H1 (cell line): ENCODE data around the gene LCLAT1. TPM values are rescaled to one million over a fixed set of nuclear protein-coding genes. Genes with fewer than 3 reads are reported as not detected.
A peak's percentile ranks its signal among the peaks of the same experiment; 100 is the strongest.

Experiments used
- CTCF ChIA-PET: fragments of 300-600 bp; sonication (Branson Sonifier 250); formaldehyde crosslinking; loops from one replicate; lab custom pipeline; 2021; ENCODE audit not compliant: partially characterized antibody; lab: Charles Lee
- POLR2A ChIA-PET: fragments of 300-600 bp; sonication (Branson Sonifier 250); formaldehyde crosslinking; loops from one replicate; lab custom pipeline; 2021; ENCODE audit warnings: inconsistent platforms; ENCODE audit not compliant: partially characterized antibody; lab: Charles Lee
- DNase-seq, 2 experiments: peaks; one replicate each; pipeline versions ENCODE4 v3.0.0 to v3.0.0-alpha.2; 2010 to 2022; ENCODE audit warnings: low spot score in 2 of 2, low read depth in 1 of 2, mixed read lengths in 1 of 2
- FAIRE-seq: peaks from 2 replicates; lab custom pipeline; 2011; peaks lifted over from hg19 to GRCh38; lab: Jason Lieb, UNC
- H2AFZ ChIP-seq: 2 replicates; pipeline ENCODE4 v1.8.1; 2012; ENCODE audit warnings: low read length, inconsistent platforms
- H2AK5ac ChIP-seq: 2 replicates; pipeline ENCODE4 v1.6.1; 2013; ENCODE audit warnings: low read depth, low read length
- H2BK120ac ChIP-seq: replicated peaks from 2 replicates; pipeline ENCODE3; 2013; ENCODE audit warnings: low read depth, low read length, inconsistent platforms
- H2BK12ac ChIP-seq: 2 replicates; pipeline ENCODE4 v1.6.1; 2013; ENCODE audit warnings: low read depth, low read length
- H2BK15ac ChIP-seq: 2 replicates; pipeline ENCODE4 v1.6.1; 2013; ENCODE audit warnings: low read length
- H2BK20ac ChIP-seq: 2 replicates; pipeline ENCODE4 v1.6.1; 2013; ENCODE audit warnings: low read length
- H2BK5ac ChIP-seq: 2 replicates; pipeline ENCODE4 v1.6.1; 2013; ENCODE audit warnings: low read depth, low read length
- H3K14ac ChIP-seq: 2 replicates; pipeline ENCODE4 v1.6.1; 2013; ENCODE audit warnings: inconsistent platforms; ENCODE audit not compliant: insufficient read length
- H3K18ac ChIP-seq: 2 replicates; pipeline ENCODE4 v1.6.1; 2013; ENCODE audit warnings: low read length; ENCODE audit errors: extremely low read depth
- H3K23ac ChIP-seq: 2 replicates; pipeline ENCODE4 v1.6.1; 2013; ENCODE audit warnings: inconsistent platforms; ENCODE audit not compliant: insufficient read length
- H3K23me2 ChIP-seq: 2 replicates; pipeline ENCODE4 v1.6.1; 2013; ENCODE audit warnings: low read depth, low read length
- H3K27ac ChIP-seq: 2 replicates; pipeline ENCODE4 v1.6.1; 2011; ENCODE audit warnings: low read depth, low read length, inconsistent platforms
- H3K27me3 ChIP-seq, 4 experiments: replicated peaks in 1 of 4; 1 replicate in 1 of 4; 2 replicates in 3 of 4; pipeline versions ENCODE4 v1.6.1 to v1.8.1; 2011 to 2013; ENCODE audit warnings: low read length in 3 of 4, mild to moderate bottlenecking in 3 of 4, inconsistent platforms in 2 of 4, mixed read lengths in 2 of 4, moderate library complexity in 1 of 4; ENCODE audit not compliant: control insufficient read depth in 3 of 4, insufficient read depth in 3 of 4; ENCODE audit errors: extremely low read depth in 1 of 4
- H3K36me3 ChIP-seq, 4 experiments: 2 replicates each; pipeline versions ENCODE4 v1.6.1 to v1.8.1; 2011 to 2013; ENCODE audit warnings: mild to moderate bottlenecking in 4 of 4, low read length in 3 of 4, moderate library complexity in 2 of 4, control low read depth in 1 of 4, inconsistent platforms in 1 of 4; ENCODE audit not compliant: insufficient read depth in 4 of 4, control insufficient read depth in 2 of 4
- H3K4ac ChIP-seq: replicated peaks from 2 replicates; pipeline ENCODE3; 2013; ENCODE audit warnings: low read length, low read depth, mixed read lengths, inconsistent platforms; ENCODE audit not compliant: insufficient read length
- H3K4me1 ChIP-seq, 4 experiments: replicated peaks in 1 of 4; 1 replicate in 1 of 4; 2 replicates in 3 of 4; pipeline versions ENCODE4 v1.6.1 to v1.8.1; 2011 to 2013; ENCODE audit warnings: low read length in 3 of 4, inconsistent platforms in 2 of 4, mixed read lengths in 1 of 4; ENCODE audit not compliant: insufficient read depth in 4 of 4, control insufficient read depth in 3 of 4
- H3K4me2 ChIP-seq, 2 experiments: 2 replicates each; pipeline versions ENCODE4 v1.6.1 to v1.8.1; 2011 to 2013; ENCODE audit warnings: low read depth in 2 of 2, low read length in 2 of 2, control low read depth in 1 of 2, inconsistent platforms in 1 of 2, mild to moderate bottlenecking in 1 of 2; ENCODE audit not compliant: insufficient read depth in 1 of 2
- H3K4me3 ChIP-seq, 4 experiments: fragments of 200-600, 300-600 bp in 1 of 4; sonication (generic), shearing (Covaris generic), sonication (Bioruptor Twin) in 1 of 4; 2 replicates each; pipeline versions ENCODE4 v1.5.1 to v1.8.1; 2011 to 2016; ENCODE audit warnings: low read length in 4 of 4, low read depth in 3 of 4, control low read depth in 2 of 4, inconsistent platforms in 2 of 4, mild to moderate bottlenecking in 2 of 4, mixed read lengths in 1 of 4, moderate library complexity in 1 of 4; ENCODE audit not compliant: insufficient read depth in 2 of 4; ENCODE audit errors: extremely low read depth in 1 of 4
- H3K56ac ChIP-seq: replicated peaks from 2 replicates; pipeline ENCODE3; 2013; ENCODE audit warnings: low read depth, mild to moderate bottlenecking, mixed read lengths, low read length, inconsistent platforms; ENCODE audit not compliant: insufficient read length
- H3K79me1 ChIP-seq: 2 replicates; pipeline ENCODE4 v1.6.1; 2013; ENCODE audit warnings: low read depth, low read length, control low read depth
- H3K79me2 ChIP-seq, 2 experiments: 2 replicates each; pipeline versions ENCODE4 v1.6.1 to v1.8.1; 2012 to 2013; ENCODE audit warnings: low read length in 2 of 2, mild to moderate bottlenecking in 2 of 2, inconsistent platforms in 1 of 2; ENCODE audit not compliant: insufficient read depth in 2 of 2, control insufficient read depth in 1 of 2
- H3K9ac ChIP-seq, 4 experiments: replicated peaks in 1 of 4; 1 replicate in 1 of 4; 2 replicates in 3 of 4; pipeline versions ENCODE4 v1.6.1 to v1.8.1; 2011 to 2013; ENCODE audit warnings: low read depth in 3 of 4, low read length in 3 of 4, control low read depth in 2 of 4, mild to moderate bottlenecking in 2 of 4, moderate library complexity in 2 of 4, inconsistent platforms in 1 of 4; ENCODE audit errors: extremely low read depth in 1 of 4
- H3K9me3 ChIP-seq, 2 experiments: 2 replicates each; pipeline versions ENCODE4 v1.6.1 to v1.8.1; 2012 to 2013; ENCODE audit warnings: mild to moderate bottlenecking in 2 of 2, moderate library complexity in 2 of 2, control low read depth in 1 of 2, inconsistent platforms in 1 of 2, low read depth in 1 of 2, low read length in 1 of 2, mixed read lengths in 1 of 2; ENCODE audit not compliant: insufficient read depth in 2 of 2
- H4K20me1 ChIP-seq, 2 experiments: replicated peaks in 1 of 2; 2 replicates each; pipeline versions ENCODE3 to v1.8.1; 2011 to 2013; ENCODE audit warnings: inconsistent platforms in 2 of 2, low read length in 2 of 2, mild to moderate bottlenecking in 1 of 2; ENCODE audit not compliant: insufficient read depth in 2 of 2, control insufficient read depth in 1 of 2
- H4K5ac ChIP-seq: 2 replicates; pipeline ENCODE4 v1.6.1; 2013; ENCODE audit warnings: low read length, low read depth, mixed read lengths, inconsistent platforms; ENCODE audit not compliant: insufficient read length
- H4K8ac ChIP-seq: 2 replicates; pipeline ENCODE4 v1.8.0; 2013; ENCODE audit warnings: mild to moderate bottlenecking, moderate library complexity, low read length, inconsistent platforms; ENCODE audit not compliant: insufficient read depth; ENCODE audit errors: extremely low read depth
- H4K91ac ChIP-seq: replicated peaks from 2 replicates; pipeline ENCODE3; 2013; ENCODE audit warnings: low read length, mixed read lengths, inconsistent platforms; ENCODE audit not compliant: insufficient read length
- BACH1 ChIP-seq: IDR thresholded peaks from 2 replicates; pipeline ENCODE4 v1.6.1; 2012; ENCODE audit warnings: low read length, improper control_type of control experiment
- JUN ChIP-seq: IDR thresholded peaks from 2 replicates; pipeline ENCODE4 v1.6.1; 2011; ENCODE audit warnings: low read depth, mild to moderate bottlenecking, improper control_type of control experiment, low read length
- PHF8 ChIP-seq: fragments of 200-600 bp; sonication (generic); conservative IDR thresholded peaks from 2 replicates; pipeline ENCODE4 v1.7.1; 2012; ENCODE audit warnings: low read depth, mild to moderate bottlenecking, inconsistent platforms, low read length, moderate library complexity
- RXRA ChIP-seq: IDR thresholded peaks from 2 replicates; pipeline ENCODE4 v1.6.1; 2011; ENCODE audit warnings: low read depth, mild to moderate bottlenecking, low read length, moderate library complexity; ENCODE audit not compliant: insufficient read depth
- SUZ12 ChIP-seq: fragments of 200-600 bp; sonication (generic); IDR thresholded peaks from 2 replicates; pipeline ENCODE4 v1.6.1; 2012; ENCODE audit warnings: mild to moderate bottlenecking, inconsistent platforms, low read length, moderate library complexity, mixed read lengths
- WGBS, 2 experiments: shearing (Covaris generic) in 1 of 2; methylation state at CpG; one replicate each; pipeline versions ENCODE4 v1.1.6 to v1.1.7; 2013 to 2015; ENCODE audit warnings: low lambda C conversion rate in 2 of 2, mixed read lengths in 2 of 2, inconsistent platforms in 1 of 2, low coverage in 1 of 2, missing lambda C conversion rate in 1 of 2; ENCODE audit not compliant: insufficient replicate concordance in 2 of 2, insufficient coverage in 1 of 2, insufficient read length in 1 of 2; ENCODE audit errors: extremely low coverage in 1 of 2, missing lambda C conversion rate in 1 of 2; 5-methylcytosine and 5-hydroxymethylcytosine counted together
- polyA plus RNA-seq, 7 experiments: library from polyadenylated mRNA; depleted of rRNA in 3 of 7; stranded (reverse) in 5 of 7; unstranded in 2 of 7; fragments of >200 nt in 5 of 7; fragments of 200-250 nt in 2 of 7; gene quantifications; 1 replicate in 5 of 7; 2 replicates in 1 of 7; 4 replicates in 1 of 7; pipeline versions ENCODE4 v1.2.1 to v1.2.3, GENCODE V29; 2011 to 2013; ENCODE audit warnings: missing spikeins in 2 of 7, mixed read lengths in 2 of 7
- total RNA-seq: library from RNA; stranded (reverse); fragmentation: NEBNext Ultra II Directional; extraction: Animal tissue kit (Norgen Biotek cat#: 25700); gene quantifications from 2 replicates; pipeline ENCODE4 v1.2.1, GENCODE V29; 2021

LCLAT1 gene
- total and polyA plus RNA-seq, 2 of the 8 experiments (the other 6 are each of a cell fraction or from before 2014, with no cell fraction given): 7.6 to 22.0 TPM

GRCh38 chr2:30403592-30404312 is 43.3 kb upstream of the LCLAT1 start:
- no peak overlapping the region for H2BK15ac ChIP-seq
- peaks cover 0 to 5% (median 0%) of the 10 kb centered on the region in 4 experiments; a peak in 2 of 7 replicates for H3K27me3 ChIP-seq
- H3K27ac ChIP-seq: no peak overlapping the region
- H3K9ac ChIP-seq: no peak overlapping the region
- no peak overlapping the region for H4K5ac ChIP-seq
- H2AFZ ChIP-seq: peak overlapping the region; percentile 64; the same call in 1 of the 2 replicates
- 89% methylated on average over 7 of the region's 7 CpGs; no CpG with 5 or more reads in 1 of the 2 experiments for WGBS, 2 experiments
- H3K23ac ChIP-seq: no peak overlapping the region
- H2AK5ac ChIP-seq: no peak overlapping the region
- FAIRE-seq (no peak), DNase-seq (no peak)
- H3K79me1 ChIP-seq: no peaks in the 10 kb centered on the region
- ChIA-PET CTCF (interaction anchor here (0.7 to 1.5 kb wide), 3 partner anchors 96 to 308 kb away, joined by 3 to 5 read pairs (median 4); no protein-coding TSS in a partner anchor), POLR2A (no interaction called here)
- no peaks in the 10 kb centered on the region for H3K9me3 ChIP-seq
- H3K4ac ChIP-seq: no peak overlapping the region
- TF ChIP-seq RXRA (no peak), JUN (no peak), SUZ12 (no peak), PHF8 (no peak), BACH1 (no peak)
- no peaks in the 10 kb centered on the region for H3K36me3 ChIP-seq
- H4K20me1 ChIP-seq: no peaks in the 10 kb centered on the region
- H2BK120ac ChIP-seq: peak overlapping the region; percentile 29
- peak overlapping the region; percentile 56; the same call in 1 of the 2 replicates for H3K18ac ChIP-seq
- no peak overlapping the region for H4K8ac ChIP-seq
- no peak overlapping the region for H2BK5ac ChIP-seq
- H3K4me1 ChIP-seq: peaks cover 3 to 19% (median 11%) of the 10 kb centered on the region in 4 experiments
- H3K56ac ChIP-seq: no peak overlapping the region
- no peaks in the 10 kb centered on the region for H3K23me2 ChIP-seq
- H2BK20ac ChIP-seq: peak overlapping the region; percentile 62
- H3K14ac ChIP-seq: no peak overlapping the region
- H4K91ac ChIP-seq: no peak overlapping the region
- no peak overlapping the region for H3K4me3 ChIP-seq
- H2BK12ac ChIP-seq: no peak overlapping the region; the same call in 1 of the 2 replicates
- H3K4me2 ChIP-seq: 0 out of 4 replicates have a peak overlapping the region, but pooled peaks of 1 of the 2 experiments have one; percentile 51
- H3K79me2 ChIP-seq: no peaks in the 10 kb centered on the region
